Measurements from ENCODE around the gene LSM14B.
"Not testable (repeated sequence)": the region's sequence is repeated elsewhere in the genome, so short reads cannot be mapped to it uniquely, and the experiment has no call there.

The LSM14B gene

DNA sequence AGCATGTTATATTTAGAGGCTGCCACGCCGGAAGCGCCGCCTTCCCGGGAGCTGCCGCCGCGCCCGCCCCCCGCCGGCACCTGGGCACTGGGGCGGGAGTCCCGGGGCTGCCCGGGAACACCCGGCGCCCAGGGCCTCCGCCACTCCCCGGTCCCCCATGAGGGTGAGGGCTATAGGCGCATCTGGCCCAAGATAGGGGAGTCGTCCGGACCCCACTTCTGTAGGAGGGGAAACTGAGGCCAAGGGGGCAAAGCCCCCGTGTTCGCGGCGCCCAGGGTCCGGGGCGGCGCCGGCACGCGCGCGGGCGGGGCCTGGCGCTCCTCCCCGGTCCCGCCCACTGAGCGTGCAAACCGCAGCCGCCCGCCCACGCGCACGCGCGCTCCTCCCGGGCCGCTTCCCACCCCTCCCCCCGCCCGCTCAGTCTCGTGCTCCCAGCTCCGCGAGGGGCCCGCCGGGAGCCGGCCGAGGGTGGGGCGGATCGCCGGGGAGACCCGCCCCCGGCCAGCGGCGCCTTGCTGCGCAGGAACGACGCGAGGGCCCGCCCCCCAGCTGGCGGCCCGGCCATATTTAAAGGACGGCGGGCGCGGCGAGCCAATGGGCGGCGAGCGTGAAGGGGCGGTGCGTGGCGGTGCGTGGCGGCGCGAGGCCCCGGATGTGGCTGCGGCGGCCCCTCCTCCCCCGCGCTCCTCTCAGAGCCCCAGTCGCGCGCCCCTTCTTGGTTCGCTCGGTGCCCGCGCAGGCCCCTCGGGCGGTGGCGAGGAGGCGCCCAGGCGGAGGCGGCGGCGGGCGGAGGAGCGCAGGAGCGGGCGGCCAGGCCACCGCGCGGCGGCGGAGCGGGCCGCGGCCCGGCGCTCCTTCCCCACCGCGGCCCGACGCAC lies at the start of gene LSM14B:
Gene LSM14B, plus strand, starts transcription at position 700 of the 878 bp plus-strand sequence. CDS start 192 bp downstream, outside the sequence.
- peak; percentile 96 for DNase-seq

DNA sequence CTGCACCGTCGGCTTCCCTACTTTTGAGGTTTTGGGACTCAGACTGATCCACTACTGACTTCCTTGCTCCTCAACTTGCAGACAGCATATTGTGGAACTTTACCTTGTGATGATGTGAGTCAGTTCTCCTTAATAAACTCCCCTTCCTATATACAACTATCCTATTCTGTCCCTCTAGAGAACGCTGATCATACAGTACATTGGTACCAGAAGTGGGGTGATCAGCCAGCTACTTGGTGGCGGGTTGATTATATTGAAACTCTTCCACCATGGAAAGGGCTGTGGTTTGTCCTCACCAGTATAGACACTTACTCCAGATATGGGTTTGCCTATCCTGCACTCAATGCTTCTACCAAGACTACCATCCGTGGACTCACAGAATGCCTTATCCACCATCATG lies 49.0 kb upstream of the LSM14B start:
- no peak for DNase-seq

DNA sequence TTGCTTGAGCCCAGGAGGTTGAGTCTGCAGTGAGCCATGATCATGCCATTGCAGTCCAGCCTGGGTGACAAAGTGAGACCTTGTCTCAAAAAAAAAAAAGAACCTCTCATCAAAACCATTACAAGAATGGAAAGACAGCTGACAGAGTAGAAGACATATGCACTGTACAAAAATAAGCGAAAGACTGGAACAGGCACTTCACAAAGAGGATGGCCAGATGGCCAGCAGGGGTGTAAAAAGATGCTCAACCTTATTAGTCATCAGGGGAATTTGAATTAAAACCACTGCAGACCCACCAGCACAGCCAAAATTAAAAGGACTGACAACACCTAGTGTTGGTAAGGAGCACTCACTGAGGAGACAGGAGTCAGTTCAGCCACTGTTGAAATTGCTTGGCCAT lies 43.1 kb upstream of the LSM14B start:
- no peak for DNase-seq

DNA sequence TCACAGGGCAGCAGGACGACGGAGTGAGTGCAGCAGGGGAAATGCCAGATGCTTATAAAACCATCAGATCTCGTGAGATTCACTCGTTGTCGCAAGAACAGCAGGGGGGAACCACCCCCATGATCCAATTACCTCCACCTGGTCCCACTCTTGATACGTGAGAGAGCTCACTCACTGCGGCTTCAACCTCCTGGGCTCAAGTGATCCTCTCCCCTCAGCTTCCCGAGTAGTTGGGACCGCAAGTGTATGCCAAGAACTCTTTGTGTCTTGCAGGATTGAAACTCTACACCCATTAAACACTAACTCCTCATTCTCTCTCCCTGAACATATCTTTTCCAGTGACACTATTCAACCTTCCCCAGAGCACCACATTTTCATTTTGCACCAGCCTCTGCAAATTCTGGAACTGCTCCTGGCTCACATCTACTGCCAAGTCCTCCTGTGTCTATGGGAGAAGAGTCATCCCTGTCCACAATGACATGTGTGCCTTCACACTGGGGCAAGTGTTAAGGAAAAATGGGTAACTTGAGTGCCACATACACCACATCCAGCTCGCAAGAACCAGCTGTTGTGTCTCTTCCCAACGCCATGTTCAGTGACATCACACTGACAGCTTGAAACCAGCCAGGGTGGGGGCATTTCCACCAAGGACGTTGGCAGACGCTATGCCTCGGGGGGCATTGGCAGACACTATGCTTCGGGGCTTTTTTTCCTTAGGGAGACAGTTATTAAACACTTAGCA lies 41.9 kb upstream of the LSM14B start:
- no peak for DNase-seq

DNA sequence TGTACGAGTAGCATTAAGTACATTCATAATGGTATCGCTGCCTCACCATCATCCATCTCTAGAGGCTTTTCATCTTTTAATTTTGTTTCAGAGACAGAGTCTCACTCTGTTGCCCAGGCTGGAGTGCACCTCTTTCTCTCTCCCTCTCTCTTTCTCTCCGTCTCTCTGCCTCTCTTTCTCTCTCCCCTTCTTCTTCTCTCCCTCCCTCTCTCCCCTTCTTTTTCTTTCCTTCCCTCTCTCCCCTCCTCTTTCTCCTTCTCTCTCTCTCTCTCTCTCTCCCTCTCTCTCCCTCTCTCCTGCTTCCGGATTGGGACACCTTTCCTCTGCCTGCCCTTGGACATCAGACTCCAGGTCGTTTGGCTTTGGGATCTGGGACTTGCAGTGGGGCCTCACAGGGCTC lies 39.0 kb upstream of the LSM14B start:
- no peak for DNase-seq

DNA sequence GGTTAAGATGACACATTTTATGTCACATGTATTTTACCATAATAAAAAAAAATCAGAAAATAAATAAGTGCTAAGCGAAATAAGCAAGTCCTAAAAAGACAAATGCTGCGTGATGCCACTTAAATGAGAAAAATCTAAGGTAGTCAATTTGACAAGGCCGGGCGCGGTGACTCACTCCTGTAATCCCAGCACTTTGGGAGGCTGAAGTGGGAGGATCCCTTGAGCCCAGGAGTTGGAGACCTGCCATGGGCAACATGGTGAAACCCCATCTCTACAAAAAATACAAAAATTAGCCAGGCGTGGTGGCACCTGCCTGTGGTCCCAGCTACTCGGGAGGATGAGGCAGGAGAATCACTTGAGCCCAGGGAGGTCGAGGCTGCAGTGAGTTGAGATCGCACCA lies 38.1 kb upstream of the LSM14B start:
- DNase-seq: not testable (repeated sequence)

DNA sequence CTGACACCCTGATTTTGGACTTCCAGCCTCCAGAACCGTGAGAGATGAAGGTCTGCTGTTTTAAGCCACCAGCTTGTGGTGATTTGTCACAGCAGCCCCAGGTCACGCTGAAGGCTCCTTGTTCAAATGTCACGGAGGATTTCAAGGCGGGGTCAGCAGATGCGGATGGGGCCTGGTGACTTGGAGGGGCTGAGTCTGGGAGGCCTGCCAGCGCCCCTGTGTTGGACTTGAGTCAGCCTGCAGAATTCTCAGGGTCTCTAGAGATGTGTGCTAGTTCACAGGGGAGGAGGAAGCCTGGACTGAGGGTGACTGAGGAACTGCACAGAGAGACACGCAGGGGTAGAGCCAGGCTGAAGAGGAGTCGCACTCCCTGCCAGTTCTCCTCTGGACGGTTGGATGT lies 37.1 kb upstream of the LSM14B start:
- no peak for DNase-seq

DNA sequence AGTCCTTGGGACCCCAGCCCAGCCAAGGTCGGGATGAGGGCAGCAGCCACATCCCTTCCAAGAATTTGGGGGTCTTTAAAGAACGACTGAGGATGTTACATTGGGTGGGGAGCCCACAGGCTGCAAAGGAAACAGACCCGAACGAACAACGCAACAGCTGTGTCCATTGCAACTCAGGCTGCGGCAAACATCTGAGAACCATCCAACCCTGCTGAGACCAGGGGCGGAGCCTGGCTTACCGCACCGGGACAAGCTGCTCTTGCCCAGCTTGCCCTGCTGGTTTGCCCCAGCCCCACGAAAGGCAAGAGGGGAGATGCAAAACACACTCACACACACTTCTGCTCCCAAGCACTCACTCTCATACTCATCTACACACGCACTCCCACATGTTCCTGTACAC lies 35.0 kb upstream of the LSM14B start:
- no peak for DNase-seq

DNA sequence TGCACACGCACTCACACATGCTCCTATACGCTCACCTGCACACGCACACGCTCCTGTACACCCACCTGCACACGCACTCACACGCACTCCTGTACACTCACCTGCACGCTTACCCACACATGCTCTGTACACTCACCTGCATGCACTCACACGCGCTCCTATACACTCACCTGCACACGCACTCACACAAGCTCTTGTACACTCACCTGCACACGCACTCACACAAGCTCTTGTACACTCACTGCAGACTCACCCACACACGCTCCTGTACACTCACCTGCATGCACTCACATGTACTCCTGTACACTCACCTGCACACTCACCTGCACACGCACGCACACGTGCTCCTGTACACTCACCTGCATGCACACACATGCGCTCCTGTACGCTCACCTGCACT lies 34.6 kb upstream of the LSM14B start:
- DNase-seq: no peak

DNA sequence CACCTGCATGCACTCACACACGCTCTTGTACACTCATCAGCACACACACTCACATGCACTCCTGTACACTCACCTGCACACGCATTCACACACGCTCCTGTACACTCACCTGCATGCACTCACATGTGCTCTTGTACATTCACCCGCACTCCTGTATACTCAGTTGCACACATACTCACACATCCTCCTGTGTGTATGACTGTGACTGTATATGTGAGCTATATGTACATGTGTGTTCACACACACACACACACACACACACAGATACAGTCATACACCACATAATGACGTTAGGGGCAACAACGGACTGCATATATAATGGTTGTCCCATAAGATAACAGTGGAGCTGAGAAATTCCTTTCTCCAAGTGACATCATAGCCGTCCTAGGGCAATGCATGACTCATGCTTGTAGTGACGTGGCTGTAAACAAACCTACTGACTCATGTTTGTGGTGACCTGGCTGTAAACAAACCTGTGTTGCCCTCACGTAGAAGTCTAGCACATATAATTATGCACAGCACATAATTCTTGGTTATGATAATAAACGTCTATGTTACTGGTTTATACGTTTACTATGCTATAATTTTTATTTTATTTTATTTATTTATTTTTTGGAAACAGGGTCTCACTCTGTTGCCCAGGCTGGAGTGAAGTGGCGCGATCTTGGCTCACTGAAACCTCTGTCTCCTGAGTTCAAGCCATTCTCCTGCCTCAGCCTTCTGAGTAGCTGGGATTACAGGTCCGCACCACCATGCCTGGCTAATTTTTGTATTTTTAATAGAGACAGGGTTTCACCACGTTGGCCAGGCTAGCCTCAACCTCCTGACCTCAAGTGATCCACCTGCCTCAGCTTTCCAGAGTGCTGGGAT lies 33.8 kb upstream of the LSM14B start:
- no peak for DNase-seq

DNA sequence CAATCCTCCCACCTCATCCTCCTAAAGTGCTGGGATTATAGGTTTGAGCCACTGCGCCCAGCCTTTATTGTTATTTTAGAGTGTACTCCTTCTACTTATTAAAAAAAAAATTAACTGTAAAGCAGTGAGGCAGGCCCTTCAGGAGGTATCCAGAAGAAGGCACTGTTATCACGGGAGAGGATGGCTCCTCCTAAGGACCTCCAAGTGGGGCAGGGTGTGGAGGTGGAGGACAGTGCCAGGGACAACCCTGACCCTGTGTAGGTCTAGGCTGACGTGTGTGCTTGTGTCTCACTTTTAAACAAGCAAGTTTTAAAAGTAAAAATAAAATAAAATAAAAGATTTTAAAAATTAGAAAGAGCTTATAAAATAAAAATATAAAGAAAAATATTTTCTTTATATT lies 32.9 kb upstream of the LSM14B start:
- no peak for DNase-seq

DNA sequence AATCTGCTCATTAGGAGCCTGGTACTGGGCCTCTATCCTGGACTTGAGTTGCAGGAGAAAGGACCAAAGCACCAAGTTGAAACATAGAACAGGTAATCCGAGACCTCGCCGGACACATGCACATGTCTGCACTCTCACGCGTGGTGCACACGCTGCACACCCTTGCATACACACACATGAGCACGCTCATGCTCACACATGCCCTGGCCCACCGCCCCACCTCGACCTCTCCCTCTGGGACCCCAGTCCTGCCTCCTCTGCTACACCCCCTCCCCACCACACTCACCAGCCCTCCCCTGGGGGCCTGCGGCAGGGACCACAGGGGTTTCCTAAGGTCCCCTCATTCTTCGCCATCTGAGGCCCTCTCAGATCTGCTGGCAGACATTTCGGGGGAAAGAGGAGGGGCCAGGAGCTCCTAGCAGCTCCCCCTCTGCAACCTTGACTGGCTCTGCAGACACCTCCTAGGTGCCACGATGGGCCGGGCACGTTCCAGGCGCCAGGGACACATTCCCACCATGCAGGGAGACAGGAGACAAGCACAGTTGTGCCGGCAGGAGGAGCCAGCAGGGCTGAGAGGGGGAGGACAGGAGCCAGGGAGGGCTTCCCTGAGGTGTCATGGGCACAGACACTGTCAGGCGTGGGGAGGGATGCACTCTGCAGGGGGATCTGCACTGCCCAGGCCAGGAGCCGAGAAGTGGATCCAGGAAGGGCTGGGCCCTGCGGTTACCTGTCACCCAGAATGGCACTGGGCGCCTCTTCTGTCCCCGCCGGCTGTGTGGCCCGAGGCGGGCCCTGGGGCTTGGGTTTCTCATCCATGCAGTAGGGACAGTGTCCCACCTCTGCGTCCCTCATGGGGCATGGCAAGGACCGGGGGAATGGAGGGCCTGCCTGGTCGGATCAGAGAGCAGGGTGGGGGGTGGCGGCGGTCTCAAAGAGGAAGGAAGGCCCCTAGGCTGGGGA lies 25.6 kb upstream of the LSM14B start:
- DNase-seq: no peak

DNA sequence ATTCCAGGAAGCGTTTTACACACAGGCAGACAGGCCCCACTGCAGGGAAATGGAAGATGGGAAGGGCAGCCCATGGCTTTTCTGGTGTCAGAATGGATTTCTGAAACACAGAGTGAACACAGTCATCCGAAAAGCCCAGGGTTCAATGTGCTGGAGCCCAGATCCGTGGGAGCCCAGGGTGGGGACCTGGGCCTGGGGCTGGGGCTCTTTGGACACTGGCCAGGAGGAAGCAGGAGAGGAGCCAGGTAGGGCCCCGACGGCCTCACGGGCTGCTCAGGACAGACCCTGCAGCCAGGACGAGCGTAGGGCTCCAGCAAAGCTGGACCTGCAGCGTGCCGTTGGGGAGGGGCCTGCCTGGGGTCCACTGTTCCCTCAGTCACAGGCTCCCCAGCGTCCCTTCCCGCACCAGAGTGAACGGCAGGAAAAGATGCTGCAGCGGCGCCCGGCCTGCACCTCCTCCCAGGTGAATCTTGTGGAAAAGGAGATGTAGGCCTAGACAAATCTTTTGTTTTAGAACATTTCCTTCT lies 24.3 kb upstream of the LSM14B start:
- no peak for DNase-seq

DNA sequence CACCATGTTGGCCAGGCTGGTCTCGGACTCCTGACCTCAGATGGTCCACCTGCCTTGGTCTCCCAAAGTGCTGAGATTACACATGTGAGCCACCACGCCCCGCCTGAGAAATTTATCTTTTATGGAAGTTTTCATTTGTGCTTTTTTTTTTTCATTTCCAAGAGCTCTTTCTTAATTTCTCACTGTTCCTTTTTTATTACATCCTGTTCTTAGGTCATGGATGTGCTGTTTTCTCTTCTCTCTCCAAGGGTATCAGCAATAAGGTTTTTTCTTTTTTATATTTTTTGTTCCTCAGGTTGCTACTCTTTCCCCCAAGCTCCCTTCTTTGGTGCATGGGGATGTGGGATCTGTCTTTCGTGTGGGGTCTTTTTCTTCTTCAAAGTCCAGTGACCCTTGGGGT lies 21.2 kb upstream of the LSM14B start:
- no peak for DNase-seq

DNA sequence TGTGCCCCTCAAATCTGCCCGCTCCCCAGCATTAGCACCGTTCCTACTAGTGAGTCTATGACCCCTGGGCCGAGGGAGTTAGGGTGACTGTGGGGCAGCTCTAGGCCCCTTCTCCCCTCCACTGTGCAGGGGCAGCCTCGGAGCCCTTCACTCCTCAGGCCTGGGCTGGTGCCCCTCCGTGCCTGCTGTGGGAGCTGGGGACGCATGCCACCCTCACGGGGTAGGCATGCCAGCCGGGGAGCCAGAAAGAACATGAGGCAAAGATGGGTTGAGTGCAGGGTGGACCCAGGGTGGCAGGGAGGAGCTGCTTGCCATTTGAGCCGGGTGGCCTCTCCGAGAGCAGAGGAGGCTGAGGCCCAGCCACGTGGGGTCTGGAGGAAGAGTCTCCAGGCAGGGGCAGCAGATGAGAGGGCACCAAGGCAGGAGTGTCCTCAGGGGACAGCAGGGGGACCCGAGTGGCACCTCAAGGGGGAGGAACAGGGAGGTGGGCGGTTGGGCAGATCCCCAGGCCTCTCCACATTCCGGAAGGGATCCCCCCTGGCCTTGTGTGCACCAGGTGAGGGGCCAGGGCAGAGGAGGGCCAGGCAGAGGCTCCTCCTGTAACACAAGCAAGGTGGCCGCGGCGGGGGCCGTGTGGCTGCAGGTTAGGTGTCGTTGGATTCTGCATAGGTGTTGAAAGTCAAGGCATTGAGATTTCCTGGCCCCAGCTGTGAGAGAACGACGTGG lies 18.6 kb upstream of the LSM14B start:
- DNase-seq: no peak

DNA sequence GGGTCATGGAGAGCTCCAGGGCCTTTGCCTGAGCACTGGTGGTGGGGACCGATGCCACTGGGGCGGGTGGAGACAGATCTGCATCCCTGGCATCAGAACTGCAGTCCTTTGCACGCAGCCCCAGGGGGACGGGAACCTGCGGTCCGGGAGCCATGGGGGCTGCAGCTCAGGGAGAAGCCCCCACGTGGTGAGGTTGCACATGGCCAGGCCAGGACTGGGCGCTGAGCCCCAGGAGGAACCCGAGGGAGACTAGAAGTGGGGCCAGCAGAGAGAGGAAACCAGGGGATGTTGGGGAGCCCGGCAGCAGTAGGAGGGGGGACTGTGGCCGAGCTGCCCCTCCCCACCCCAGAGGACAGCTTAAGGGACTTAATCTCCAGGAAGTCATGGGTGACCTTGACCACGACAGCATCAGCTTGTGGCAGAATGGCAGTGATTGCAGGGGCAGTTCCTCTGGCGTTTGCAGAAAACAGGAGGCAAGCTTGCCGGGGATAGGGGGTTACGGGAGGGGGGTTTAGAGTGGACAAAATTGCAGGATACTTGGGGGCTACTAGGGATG lies 18.0 kb upstream of the LSM14B start:
- no peak for DNase-seq

DNA sequence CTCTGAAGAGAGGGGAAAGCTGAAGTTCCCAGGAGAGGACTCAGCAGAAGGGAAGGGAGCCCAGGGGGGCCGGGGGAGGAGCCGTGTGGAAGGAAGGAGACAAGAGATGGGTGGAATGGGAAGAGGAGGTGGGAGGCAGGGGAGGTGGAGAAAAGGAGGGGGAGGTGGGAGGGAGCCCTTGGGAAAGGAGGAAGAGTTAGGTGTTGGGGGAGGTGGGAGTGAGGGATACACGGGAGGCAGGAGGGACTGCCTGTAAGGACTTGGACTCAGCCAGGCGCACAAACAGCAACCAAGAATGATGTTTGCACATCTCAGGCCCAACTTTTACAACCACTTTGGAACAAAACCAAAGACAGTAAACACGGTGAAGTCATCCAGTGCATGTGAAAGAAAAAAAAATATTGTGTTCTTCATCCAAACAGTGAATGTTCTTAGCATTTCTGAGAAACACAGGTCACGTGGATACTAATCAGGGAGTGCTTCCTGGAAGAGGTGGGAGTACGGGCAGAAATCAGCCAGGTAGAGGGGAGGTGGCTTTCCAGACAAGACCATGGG lies 17.4 kb upstream of the LSM14B start:
- no peak for DNase-seq

DNA sequence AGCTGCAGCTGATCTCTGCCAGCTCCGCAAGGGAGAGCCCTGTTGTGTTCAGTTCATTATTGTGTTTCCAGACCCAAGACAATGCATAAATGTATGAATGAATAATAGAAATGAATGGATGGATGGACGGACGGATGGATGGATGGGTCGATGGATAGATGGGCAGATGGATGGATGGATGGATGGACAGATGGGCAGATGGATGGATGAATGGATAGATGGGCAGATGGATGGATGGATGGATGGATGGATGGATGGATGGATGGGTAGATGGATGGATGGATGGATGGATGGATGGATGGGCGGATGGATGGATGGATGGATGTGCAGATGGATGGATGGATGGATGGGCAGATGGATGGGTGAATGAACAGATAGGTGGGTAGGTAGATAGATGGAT lies 16.7 kb upstream of the LSM14B start:
- DNase-seq: no peak

DNA sequence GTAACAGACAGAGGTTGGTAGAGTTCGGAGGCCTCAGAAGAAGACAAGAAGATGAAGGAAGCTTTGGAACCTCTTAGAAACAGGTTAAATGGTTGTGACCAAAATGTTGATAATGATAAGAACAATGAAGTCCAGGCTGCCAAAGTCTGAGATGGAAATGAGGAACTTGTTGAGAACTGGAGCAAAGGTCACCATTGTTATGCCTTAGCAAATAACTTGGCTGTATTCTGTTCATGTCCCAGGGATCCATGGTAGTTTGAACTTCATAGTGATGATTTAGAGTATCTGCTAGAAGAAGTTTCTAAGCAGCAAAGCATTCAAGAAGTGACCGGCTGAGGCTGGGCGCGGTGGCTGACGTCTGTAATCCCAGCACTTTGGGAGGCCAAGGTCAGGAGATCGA lies 11.1 kb upstream of the LSM14B start:
- no peak for DNase-seq

DNA sequence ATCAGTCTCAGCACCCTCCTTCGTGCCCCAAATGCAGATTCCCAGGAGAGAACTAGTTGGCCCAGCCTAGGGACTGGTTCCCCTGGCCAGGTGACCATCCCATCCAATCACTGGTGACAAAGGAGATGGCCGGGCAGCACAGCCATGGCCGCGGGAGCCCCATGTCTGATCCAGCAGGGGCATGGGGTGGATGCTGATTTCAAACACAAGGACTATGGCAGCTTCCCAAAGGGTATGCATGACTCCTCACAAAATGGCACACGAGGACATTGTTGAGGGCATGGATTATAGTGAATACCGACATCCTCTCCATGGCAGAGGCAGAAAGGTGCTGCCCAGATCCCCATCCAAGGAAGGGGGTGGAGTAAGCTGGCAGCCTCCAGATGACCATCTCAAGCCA lies 9.9 kb upstream of the LSM14B start:
- no peak for DNase-seq

DNA sequence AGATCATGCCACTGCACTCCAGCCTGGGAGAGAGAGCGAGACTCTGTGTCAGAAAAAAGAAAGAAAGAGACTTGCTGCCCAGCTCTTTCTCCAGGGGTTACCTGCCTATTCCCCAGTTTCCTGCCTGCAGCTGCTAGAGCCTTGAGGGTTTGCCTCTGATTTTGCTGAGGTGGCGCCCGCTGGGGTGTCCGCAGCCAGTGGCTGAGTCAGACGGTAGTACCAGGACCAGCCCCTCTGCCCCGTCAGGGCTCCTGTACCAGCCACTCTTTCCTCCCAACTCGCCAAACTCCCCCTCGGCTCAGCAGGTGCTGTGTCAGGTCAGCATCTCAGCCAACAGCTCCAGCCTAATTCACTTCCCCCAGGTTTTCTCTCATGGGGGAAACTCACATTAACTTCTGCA lies 7.4 kb upstream of the LSM14B start:
- DNase-seq: no peak
